ENCODE measurements around the gene HMCN2.

The HMCN2 gene

GRCh38 chr9:130461218-130461630 lies 195.7 kb downstream of the HMCN2 start:
- H3K4me1 ChIP-seq (ENCODE audit: low read length) = no peaks in the 10 kb centered on the region
- no peak overlapping the region for H2AFZ ChIP-seq (ENCODE audit: low read length)
- H3K9me2 ChIP-seq (replicated peaks; ENCODE audit: insufficient read depth, low read length) = no peaks in the 10 kb centered on the region
- no peak for TF ChIP-seq EZH2 (optimal IDR thresholded peaks at IDR 0.05; ENCODE audit: low read depth, low read length)
- peak; percentile 74 for TF ChIP-seq CTCF (IDR thresholded peaks at IDR 0.05; ENCODE audit: low read length)
- H4K20me1 ChIP-seq (ENCODE audit: insufficient read depth, low read length) = no peaks in the 10 kb centered on the region
- no peaks in the 10 kb centered on the region for H3K9me3 ChIP-seq (replicated peaks; ENCODE audit: insufficient read depth, low read length)
- no peak overlapping the region for H3K4me3 ChIP-seq (ENCODE audit: low read length)
- no peaks in the 10 kb centered on the region for H3K36me3 ChIP-seq (replicated peaks; ENCODE audit: insufficient read depth, low read length)
- peaks cover 79% of the 10 kb centered on the region for H3K27me3 ChIP-seq (replicated peaks; ENCODE audit: insufficient read depth, low read length)
- H3K9ac ChIP-seq (ENCODE audit: low read length) = no peak overlapping the region
- peak; percentile 42 for DNase-seq
- no peaks in the 10 kb centered on the region for H3K79me2 ChIP-seq (ENCODE audit: low read length)
- 0 out of 2 replicates have a peak overlapping the region, but pooled peaks have one; percentile 2 for H3K4me2 ChIP-seq (ENCODE audit: low read depth, low read length)
- H3K27ac ChIP-seq (ENCODE audit: low read length) = no peak overlapping the region
- no peaks in the 10 kb centered on the region for H3F3A ChIP-seq (ENCODE audit: insufficient read depth, low read length)

DNA sequence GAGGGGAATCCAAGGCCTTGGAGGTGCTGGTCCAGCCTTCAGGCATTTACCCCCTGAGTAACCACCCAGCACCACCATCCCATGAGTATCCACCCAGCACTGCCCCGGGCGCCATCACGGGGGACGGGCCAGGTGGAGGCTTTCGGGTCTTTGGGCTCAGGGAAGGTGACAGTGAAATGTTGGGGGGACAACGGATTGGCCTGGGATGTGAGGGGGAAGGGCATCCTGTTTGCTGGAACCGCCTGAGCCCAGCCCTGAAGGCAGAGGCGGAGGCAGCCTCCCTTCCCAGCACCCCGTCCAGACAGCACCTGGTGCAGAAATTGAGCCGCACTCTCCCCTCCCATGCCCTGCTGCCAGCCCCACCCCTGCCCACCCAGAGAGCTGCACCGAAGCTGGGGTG lies 196.2 kb downstream of the HMCN2 start:
- no peak overlapping the region for H3K27ac ChIP-seq (ENCODE audit: low read length)
- no peaks in the 10 kb centered on the region for H3K36me3 ChIP-seq (replicated peaks; ENCODE audit: insufficient read depth, low read length)
- H4K20me1 ChIP-seq (ENCODE audit: insufficient read depth, low read length) = no peaks in the 10 kb centered on the region
- no peak overlapping the region for H3K4me2 ChIP-seq (ENCODE audit: low read depth, low read length)
- no peak overlapping the region for H3K9ac ChIP-seq (ENCODE audit: low read length)
- no peak overlapping the region for H3K4me3 ChIP-seq (ENCODE audit: low read length)
- H3K27me3 ChIP-seq (replicated peaks; ENCODE audit: insufficient read depth, low read length) = peaks cover 78% of the 10 kb centered on the region
- H3K9me3 ChIP-seq (replicated peaks; ENCODE audit: insufficient read depth, low read length) = no peaks in the 10 kb centered on the region
- TF ChIP-seq CTCF (IDR thresholded peaks at IDR 0.05; ENCODE audit: low read length) (no peak), EZH2phosphoT487 (IDR thresholded peaks at IDR 0.05; ENCODE audit: low read length) (no peak), EZH2 (optimal IDR thresholded peaks at IDR 0.05; ENCODE audit: low read depth, low read length) (no peak)
- no peaks in the 10 kb centered on the region for H3F3A ChIP-seq (ENCODE audit: insufficient read depth, low read length)
- DNase-seq = no peak
- H2AFZ ChIP-seq (ENCODE audit: low read length) = no peak overlapping the region
- H3K4me1 ChIP-seq (ENCODE audit: low read length) = no peaks in the 10 kb centered on the region
- H3K79me2 ChIP-seq (ENCODE audit: low read length) = no peaks in the 10 kb centered on the region
- no peaks in the 10 kb centered on the region for H3K9me2 ChIP-seq (replicated peaks; ENCODE audit: insufficient read depth, low read length)

- peaks cover 78% of the 10 kb centered on the region for H3K27me3 ChIP-seq (replicated peaks; ENCODE audit: insufficient read depth, low read length)
- no peak overlapping the region for H3K4me3 ChIP-seq (ENCODE audit: low read length)
- H3K9ac ChIP-seq (ENCODE audit: low read length) = no peak overlapping the region
- no peaks in the 10 kb centered on the region for H3K4me1 ChIP-seq (ENCODE audit: low read length)
- no peak overlapping the region for H2AFZ ChIP-seq (ENCODE audit: low read length)
- DNase-seq = no peak
- H3K36me3 ChIP-seq (replicated peaks; ENCODE audit: insufficient read depth, low read length) = no peaks in the 10 kb centered on the region
- TF ChIP-seq EZH2 (optimal IDR thresholded peaks at IDR 0.05; ENCODE audit: low read depth, low read length) = no peak
- no peaks in the 10 kb centered on the region for H3F3A ChIP-seq (ENCODE audit: insufficient read depth, low read length)
- H3K79me2 ChIP-seq (ENCODE audit: low read length) = no peaks in the 10 kb centered on the region
- H3K9me3 ChIP-seq (replicated peaks; ENCODE audit: insufficient read depth, low read length) = no peaks in the 10 kb centered on the region
- H4K20me1 ChIP-seq (ENCODE audit: insufficient read depth, low read length) = no peaks in the 10 kb centered on the region
- H3K9me2 ChIP-seq (replicated peaks; ENCODE audit: insufficient read depth, low read length) = no peaks in the 10 kb centered on the region
- no peak overlapping the region for H3K4me2 ChIP-seq (ENCODE audit: low read depth, low read length)
- H3K27ac ChIP-seq (ENCODE audit: low read length) = no peak overlapping the region
Measured at GRCh38 chr9:130462685-130463540, 197.4 kb downstream of the HMCN2 start.
